NCI-H524 treated with DMSO at 0.1 percent for 48 hours (cell line): Measurements from ENCODE around the gene SDC3.
A peak's percentile ranks its signal among the peaks of the same experiment; 100 is the strongest.

Source experiments
- DNase-seq: peaks from one replicate; lab custom pipeline; 2025; lab: John Stamatoyannopoulos, UW

SDC3 gene

DNA sequence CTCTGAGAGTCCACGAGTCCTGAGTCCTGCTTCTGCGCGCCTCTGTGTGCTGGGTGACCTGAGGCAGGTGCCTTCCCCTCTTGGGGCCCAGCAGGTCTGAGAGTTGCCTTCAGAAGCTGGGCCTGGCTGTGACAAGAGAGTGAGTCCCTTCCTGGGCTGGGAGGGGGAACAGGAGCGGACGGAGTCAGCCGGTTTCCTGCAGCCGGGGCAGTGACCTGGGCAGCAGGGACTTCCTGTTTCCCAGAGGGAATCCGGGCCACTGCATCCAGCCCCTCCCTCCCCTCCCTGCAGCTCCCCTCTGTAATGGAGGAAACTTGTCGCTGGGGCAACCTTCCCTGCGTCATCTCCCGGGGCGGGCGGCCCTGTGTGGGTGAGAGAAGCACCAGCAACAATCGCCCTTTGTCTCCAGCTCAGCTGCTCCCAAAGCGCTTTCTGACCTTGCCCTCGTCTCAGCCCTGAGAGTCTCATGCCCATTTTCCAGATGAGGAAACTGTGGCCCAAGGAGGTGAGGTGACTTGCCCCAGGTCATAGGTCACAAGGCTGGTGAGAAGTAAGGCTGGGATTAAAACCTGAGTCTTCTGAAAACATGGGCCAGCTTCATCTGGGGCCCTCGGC, 61.1 kb downstream of the SDC3 start:
- DNase-seq = no peak

DNA sequence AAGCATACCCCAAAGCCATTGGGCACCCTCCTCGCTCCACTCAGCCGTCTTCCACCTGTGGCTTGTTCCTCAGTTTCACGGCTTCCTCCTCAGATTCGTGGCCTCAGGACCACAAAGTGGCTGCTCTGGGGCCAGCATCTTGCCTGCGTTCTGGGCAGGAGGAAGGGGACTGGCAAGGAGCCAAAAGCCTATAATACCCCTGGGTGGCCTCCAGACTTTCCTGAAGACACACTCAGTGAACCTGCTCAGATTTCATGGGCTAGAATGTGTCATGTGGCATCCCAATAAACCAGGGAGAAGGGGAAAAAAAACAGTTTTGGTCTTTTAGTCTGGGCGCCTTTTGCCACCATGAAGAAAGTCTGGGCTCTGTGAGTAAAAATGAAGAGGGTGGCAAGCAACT, 62.0 kb downstream of the SDC3 start:
- no peak for DNase-seq

DNA sequence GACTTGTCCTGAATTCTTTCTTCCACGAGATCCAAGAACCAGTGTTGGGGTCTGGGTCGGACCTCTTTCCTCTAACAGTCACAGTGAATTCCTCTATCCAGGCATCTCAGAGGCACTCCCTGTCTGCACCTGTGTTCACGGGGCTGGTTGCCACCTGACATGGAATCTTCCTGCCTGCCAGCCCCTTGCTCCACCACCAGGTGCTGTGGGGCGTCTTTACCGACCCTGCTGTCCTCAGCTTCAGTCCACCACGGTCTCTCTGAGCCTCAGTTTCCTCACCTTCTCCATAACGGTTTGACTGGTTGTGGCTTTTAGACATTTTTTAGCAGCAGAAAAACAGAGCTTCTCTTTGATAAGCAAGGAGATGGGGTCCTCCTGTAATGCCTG, 62.7 kb downstream of the SDC3 start:
- no peak for DNase-seq

- DNase-seq = no peak
Observed at GRCh38 chr1:30845237-30845903, 63.2 kb downstream of the SDC3 start.

DNA sequence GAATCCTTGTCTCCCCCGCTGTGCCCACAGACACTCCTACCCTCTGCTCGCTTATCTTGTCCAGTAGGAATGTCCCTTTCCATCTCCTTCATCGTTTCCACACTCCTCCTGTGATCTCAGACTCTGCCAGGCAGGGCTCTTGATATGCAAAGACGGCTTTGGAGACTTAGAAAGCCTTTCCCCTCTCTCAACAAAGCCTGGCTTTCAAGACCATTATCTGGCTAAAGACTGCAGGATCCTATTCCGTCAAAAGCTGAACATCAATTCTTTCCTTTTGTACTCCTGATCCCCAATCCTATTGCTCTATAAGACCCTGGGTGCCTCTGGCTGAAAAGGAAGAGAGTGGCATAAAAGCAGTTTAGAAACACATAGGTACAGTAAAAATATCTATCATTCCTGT, 63.9 kb downstream of the SDC3 start:
- no peak for DNase-seq

- no peak for DNase-seq
Observed at GRCh38 chr1:30842697-30843354, 65.7 kb downstream of the SDC3 start.

DNA sequence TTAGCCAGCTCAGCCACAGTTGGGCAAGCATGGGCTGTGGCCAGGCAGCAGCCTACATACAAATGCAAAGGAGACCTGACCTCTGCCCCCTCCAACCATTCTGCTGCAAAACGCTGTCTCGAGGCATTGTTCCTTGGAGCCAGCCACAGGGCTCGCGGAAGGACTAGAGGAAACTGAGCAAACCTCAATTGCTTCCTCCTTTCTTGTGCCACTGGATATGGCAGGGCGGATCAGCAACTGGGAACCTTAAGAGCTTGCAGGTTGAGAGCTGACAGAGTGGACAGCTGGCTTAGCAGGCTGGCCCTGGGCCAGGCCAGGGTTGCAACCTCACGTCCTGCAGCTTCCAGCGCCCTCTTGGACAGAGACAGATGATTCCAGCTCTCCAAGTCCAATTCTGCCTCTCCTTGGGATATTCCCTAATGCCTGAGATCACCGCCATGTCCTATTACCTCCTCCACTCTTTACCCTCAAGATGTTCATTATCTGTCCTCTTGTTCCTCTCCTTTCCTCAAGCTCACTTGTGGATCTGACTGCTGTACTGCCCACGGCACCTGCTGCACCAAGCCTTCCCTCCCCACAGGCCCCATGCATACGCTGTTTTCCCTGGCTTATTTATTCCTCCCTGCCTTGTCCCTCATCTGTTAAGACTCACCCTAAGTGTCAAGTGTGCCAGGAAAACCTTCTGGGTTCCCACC, 67.5 kb downstream of the SDC3 start:
- DNase-seq = no peak

DNA sequence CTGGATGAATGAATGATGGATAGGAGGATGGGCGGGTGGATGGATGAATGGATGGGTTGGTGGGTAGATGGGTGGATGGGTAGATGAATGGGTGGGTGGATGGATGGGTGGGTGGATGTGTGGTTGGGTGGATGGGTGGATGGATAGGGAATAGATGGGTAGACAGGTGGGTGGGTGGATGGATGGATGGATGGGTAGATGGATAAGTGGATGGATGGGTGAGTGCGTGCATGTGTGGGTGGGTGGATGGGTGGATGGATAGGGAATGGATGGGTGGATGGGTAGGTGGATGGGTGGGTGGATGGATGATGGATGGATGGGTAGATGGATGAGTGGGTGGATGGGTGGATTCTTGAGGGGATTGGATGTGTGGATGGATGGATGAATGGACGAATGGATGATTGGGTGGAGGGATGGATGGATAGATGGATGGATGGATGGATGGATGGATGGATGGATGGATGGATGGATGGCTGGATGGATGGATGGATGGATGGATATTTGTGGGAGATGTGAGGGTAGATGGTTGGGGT, 68.7 kb downstream of the SDC3 start:
- DNase-seq = no peak

DNA sequence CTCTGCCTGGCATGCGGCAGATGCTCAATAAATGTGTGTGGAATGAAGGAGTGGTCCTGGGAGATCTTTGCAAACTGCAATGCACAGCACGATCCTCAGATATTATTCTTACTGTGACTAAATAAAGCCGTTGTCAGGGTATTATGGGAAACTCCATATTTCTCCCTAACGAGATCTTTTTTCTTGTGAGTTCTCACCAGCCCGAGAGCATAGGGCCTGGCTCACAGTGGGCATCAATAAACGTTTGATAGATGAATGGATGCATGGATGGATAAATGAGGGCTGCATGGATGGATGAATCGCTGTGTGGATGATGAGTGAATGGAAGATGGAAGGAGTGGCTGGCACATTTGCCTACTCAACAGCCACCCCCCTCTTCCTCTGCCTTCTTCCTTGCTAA, 69.6 kb downstream of the SDC3 start:
- DNase-seq = no peak

DNA sequence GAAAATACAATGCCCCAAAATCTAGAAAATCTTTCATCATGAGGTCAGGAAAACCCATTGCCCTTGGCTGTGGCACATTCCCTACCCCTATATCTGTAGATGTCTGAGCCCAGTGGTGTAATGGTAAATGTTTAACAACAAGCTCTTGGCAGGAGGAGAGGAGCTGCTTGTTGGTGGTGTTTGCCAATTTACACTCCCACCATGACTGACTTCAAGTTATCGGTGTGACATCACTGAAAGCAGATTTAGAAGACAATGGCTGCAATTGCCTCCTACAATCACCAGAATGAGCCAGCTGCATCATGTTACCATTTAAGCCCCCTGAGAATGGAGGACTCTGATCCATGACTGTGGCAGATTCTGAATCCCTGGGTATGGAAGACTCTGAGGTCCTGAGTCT, 70.9 kb downstream of the SDC3 start:
- DNase-seq = no peak

DNA sequence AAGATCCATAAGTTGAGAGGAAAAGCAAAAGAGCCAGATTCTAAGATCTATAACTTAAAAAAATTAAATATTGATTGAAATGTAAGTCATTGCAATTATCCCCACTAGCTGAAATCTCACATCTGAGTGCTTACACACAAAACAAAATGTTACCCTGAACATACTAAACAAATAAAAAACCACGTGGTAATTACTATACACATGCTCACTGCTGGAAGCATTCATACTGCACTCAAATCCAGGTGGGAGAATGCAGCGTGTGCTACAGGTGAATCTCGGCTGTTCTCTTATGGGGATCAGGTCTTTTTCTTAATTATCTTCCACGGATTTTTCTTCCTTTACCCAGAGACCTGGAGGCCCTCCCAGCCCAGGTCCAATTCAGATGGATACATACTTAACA, 74.3 kb downstream of the SDC3 start:
- DNase-seq = no peak

- no peak for DNase-seq
Observed at GRCh38 chr1:30830537-30830936, 78.0 kb downstream of the SDC3 start.

- no peak for DNase-seq
Observed at GRCh38 chr1:30829889-30830288, 78.7 kb downstream of the SDC3 start.

DNA sequence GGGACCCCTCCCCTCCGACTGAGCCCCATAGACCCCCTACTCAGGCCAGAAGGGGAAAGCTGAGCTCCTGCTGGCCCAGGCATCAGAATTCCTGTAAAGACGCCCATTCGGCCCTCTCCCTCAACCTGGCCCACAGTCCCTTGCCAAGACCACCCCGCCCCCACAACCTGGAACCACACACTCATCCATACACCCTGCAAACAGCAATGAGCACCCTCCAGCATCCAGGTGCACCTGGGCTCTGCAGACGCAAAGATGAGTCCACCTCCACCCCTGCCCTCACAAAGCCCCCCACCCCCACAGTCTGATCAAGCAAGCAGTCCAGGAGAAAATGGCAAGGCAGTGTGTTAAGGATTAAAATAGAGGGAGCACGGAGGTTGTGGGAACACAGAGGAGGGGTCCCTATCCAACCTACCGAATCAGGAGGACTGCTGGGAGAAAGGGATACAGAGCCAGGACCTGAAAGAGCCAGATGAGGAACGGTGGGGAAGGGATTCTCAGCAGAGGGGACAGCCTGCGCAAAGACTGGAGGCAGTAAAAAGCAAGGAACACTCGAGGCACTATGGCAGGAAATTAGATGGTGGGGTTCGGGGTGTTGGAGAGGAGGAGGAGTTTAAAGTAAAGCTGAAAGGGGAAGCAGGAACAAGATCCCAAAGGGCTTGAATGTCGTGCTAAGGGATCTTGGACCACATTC, 83.7 kb downstream of the SDC3 start:
- DNase-seq = no peak

DNA sequence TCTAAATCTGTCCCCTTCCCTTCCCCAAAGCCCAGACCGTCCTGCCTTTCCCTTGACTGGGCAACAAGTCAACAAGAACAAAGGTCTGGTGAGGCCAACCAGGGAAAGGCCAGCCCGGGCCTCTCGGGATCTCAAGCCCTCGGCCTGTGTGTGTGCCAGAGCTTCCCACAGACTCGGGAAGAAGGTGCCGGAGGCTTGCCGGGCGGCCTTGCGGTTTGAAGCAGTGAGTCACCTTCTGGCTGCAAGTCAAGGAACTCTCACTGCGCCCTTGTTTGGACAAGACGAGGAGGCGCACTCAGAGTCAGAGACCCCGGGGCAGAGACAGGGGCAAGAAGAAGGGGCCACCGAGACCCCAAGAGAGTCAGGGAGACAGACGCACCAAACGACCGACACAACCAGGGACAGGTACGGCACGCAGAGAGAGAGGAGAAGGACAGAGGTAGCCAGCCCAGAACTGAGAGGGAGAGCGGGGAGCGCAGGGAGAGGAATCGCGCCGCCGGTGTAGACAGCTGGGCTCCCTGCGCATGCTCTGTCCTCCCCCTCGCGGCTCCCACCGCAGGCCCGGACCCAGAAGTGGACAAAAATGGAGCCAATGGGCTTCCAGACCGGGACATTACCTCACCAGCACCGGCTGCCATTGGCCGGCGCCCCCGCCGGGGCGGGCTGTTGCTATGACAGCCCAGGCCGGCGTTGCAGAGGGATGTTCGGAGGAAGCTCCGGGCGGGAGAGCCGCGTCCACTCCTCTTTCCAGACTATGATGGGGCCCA, 84.4 kb downstream of the SDC3 start:
- peak; percentile 82 for DNase-seq

DNA sequence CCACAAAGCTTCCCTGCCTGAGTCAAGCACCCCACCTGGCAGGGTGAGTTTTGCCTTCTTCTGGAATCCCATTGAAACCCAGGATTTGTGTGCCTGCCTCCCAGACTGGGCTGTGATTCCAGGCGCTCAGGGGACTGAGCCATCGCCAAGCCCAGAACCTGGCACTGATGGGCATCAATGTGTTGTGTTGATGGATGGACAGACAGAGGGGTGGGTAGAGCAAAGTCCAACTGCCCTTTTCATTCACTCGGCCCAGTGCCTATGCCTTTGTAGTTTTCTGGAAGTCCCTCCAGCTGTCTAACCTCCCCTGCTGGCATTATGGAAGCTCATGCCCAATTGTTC, 85.0 kb downstream of the SDC3 start:
- DNase-seq = no peak

- DNase-seq = no peak
Observed at GRCh38 chr1:30822966-30823581, 85.5 kb downstream of the SDC3 start.

DNA sequence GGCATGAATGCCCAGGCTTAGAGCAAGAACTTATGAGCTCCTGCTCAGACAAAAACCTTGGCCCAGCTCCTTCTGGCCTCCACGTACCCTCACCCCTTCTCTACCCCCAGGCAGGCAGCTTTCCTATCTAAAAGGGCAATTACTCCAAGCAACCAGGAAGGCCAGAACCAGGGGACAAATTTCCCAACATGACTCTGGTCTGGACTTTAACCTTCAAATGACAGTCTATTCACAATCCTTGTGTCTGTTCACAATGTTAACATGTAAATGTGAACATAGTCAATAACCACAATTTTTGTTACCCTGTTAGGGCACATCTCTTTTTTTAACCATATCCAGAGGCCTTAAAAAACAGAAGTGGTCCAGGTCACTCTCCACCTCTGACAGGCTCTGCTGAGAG, 86.6 kb downstream of the SDC3 start:
- DNase-seq = no peak

- no peak for DNase-seq
Observed at GRCh38 chr1:30820299-30820698, 88.3 kb downstream of the SDC3 start.
